Fibroblast of skin of left quadriceps (primary cell): ENCODE results near the gene IQCE.
A peak's percentile ranks its signal among the peaks of the same experiment; 100 is the strongest.

Source experiments
- DNase-seq, 2 experiments: peaks; one replicate each; pipeline ENCODE4 v3.0.0-alpha.2; 2013; ENCODE audit warnings: low read depth in 2 of 2

The IQCE gene

GRCh38 chr7:2558629-2559282 lies at the start of gene IQCE:
TSS of gene IQCE (plus strand) at chr7:2558979. CDS start at chr7:2559182, 203 bp downstream.
- peak; percentile 58 to 60 for DNase-seq

- DNase-seq = no peak
Measured at GRCh38 chr7:2509298-2509906, 49.4 kb upstream of the IQCE start.

- DNase-seq = no peak
Measured at GRCh38 chr7:2510130-2510776, 48.5 kb upstream of the IQCE start.

GRCh38 chr7:2510909-2511768 lies 47.6 kb upstream of the IQCE start:
- DNase-seq = no peak

- DNase-seq = no peak
Measured at GRCh38 chr7:2511769-2512168, 47.0 kb upstream of the IQCE start.

GRCh38 chr7:2512179-2512661 lies 46.6 kb upstream of the IQCE start:
- DNase-seq = no peak

- DNase-seq = no peak
Measured at GRCh38 chr7:2512713-2513112, 46.1 kb upstream of the IQCE start.

GRCh38 chr7:2513702-2514101 lies 45.1 kb upstream of the IQCE start:
- DNase-seq = no peak

GRCh38 chr7:2514473-2515423 lies 44.0 kb upstream of the IQCE start:
- no peak for DNase-seq

- DNase-seq = no peak
Measured at GRCh38 chr7:2515424-2516193, 43.2 kb upstream of the IQCE start.

GRCh38 chr7:2516194-2516555 lies 42.6 kb upstream of the IQCE start:
- no peak for DNase-seq

- DNase-seq = peak; percentile 94
Measured at GRCh38 chr7:2517026-2517425, 41.8 kb upstream of the IQCE start.

GRCh38 chr7:2517678-2518507 lies 40.9 kb upstream of the IQCE start:
- DNase-seq = peak in 1 of 2 experiments; percentile 28

GRCh38 chr7:2518737-2519118 lies 40.1 kb upstream of the IQCE start:
- DNase-seq = no peak

GRCh38 chr7:2519119-2519930 lies 39.5 kb upstream of the IQCE start, which contains the start of gene LFNG:
TSS of gene LFNG (plus strand) at chr7:2519774. CDS start at chr7:2519862, 88 bp downstream.
- peak; percentile 82 to 84 for DNase-seq

GRCh38 chr7:2520131-2520760 lies 38.5 kb upstream of the IQCE start:
- no peak for DNase-seq

- no peak for DNase-seq
Measured at GRCh38 chr7:2520761-2521290, 38.0 kb upstream of the IQCE start.

- DNase-seq = no peak
Measured at GRCh38 chr7:2521341-2521745, 37.4 kb upstream of the IQCE start.
